ENCODE data around the gene GPC5.

GRCh38 chr13:92164822-92165221 lies 766.4 kb downstream of the GPC5 start:
- TF ChIP-seq, protein P1, sequence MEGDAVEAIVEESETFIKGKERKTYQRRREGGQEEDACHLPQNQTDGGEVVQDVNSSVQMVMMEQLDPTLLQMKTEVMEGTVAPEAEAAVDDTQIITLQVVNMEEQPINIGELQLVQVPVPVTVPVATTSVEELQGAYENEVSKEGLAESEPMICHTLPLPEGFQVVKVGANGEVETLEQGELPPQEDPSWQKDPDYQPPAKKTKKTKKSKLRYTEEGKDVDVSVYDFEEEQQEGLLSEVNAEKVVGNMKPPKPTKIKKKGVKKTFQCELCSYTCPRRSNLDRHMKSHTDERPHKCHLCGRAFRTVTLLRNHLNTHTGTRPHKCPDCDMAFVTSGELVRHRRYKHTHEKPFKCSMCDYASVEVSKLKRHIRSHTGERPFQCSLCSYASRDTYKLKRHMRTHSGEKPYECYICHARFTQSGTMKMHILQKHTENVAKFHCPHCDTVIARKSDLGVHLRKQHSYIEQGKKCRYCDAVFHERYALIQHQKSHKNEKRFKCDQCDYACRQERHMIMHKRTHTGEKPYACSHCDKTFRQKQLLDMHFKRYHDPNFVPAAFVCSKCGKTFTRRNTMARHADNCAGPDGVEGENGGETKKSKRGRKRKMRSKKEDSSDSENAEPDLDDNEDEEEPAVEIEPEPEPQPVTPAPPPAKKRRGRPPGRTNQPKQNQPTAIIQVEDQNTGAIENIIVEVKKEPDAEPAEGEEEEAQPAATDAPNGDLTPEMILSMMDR (CRISPR knock-in tag; IDR thresholded peaks at IDR 0.05): no peak
- TF ChIP-seq, protein P2, sequence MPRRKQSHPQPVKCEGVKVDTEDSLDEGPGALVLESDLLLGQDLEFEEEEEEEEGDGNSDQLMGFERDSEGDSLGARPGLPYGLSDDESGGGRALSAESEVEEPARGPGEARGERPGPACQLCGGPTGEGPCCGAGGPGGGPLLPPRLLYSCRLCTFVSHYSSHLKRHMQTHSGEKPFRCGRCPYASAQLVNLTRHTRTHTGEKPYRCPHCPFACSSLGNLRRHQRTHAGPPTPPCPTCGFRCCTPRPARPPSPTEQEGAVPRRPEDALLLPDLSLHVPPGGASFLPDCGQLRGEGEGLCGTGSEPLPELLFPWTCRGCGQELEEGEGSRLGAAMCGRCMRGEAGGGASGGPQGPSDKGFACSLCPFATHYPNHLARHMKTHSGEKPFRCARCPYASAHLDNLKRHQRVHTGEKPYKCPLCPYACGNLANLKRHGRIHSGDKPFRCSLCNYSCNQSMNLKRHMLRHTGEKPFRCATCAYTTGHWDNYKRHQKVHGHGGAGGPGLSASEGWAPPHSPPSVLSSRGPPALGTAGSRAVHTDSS (CRISPR knock-in tag; conservative IDR thresholded peaks at IDR 0.05): no peak
- TF ChIP-seq JUND (CRISPR knock-in tag; IDR thresholded peaks at IDR 0.05): no peak

Data from HepG2 (cell line).